ENCODE measurements around the gene TIMP3. TPM values are rescaled to one million over a fixed set of nuclear protein-coding genes. Genes with fewer than 3 reads are reported as not detected.

The TIMP3 gene
- total RNA-seq (2022; extraction: Qiagen RNA extraction; ENCODE audit: low read depth), result 1.5 to 2.7 TPM (median 2.0 TPM) in 5 replicates

GRCh38 chr22:32801537-32802236 lies at the start of gene TIMP3:
TSS of gene TIMP3 (plus strand) at chr22:32801705. CDS start at chr22:32802002, 297 bp downstream.

